Fibroblast of the aortic adventitia (primary cell): Measurements from ENCODE around the gene CSNK1G1. TPM values are rescaled to one million over a fixed set of nuclear protein-coding genes. Genes with fewer than 3 reads are reported as not detected.

Experiments used
- small RNA-seq: library from RNA; depleted of rRNA; stranded (forward); fragments of <200 nt; gene quantifications from one replicate; pipeline ENCODE3, GENCODE V24; 2012
- total RNA-seq: library from RNA; depleted of rRNA; stranded (reverse); fragments of >200 nt; gene quantifications from 2 replicates; pipeline ENCODE4 v1.2.3, GENCODE V29; 2012; ENCODE audit warnings: low replicate concordance

Gene CSNK1G1
- total RNA-seq, 1 donor = 22.0 TPM

Small RNA genes lying within 50 kb of the gene (small RNA-seq; reads per million reads assigned to genes)
- not detected for gene RF00554

Other genes with a start within 250 kb of the CSNK1G1 start
- gene SNX22, start 204.4 kb downstream of the CSNK1G1 start, total RNA-seq = 0.18 and 0.41 TPM in 2 replicates
- 237 and 811 TPM in 2 replicates for gene PPIB, start 193.2 kb downstream of the CSNK1G1 start, total RNA-seq
- gene PCLAF, start 25.3 kb upstream of the CSNK1G1 start, total RNA-seq = 6.6 and 56.7 TPM in 2 replicates
- gene TRIP4, start 31.7 kb upstream of the CSNK1G1 start, total RNA-seq = 11.8 and 25.8 TPM in 2 replicates
- 19.3 and 38.8 TPM in 2 replicates for gene ZNF609, start 104.4 kb upstream of the CSNK1G1 start, total RNA-seq